Trophoblast cell (in vitro differentiated cells and primary cell): ENCODE measurements around the gene CERK.

Experiments used
- DNase-seq, 2 donors: peaks; one replicate each; pipeline ENCODE4 v3.0.0-alpha.2; 2016
- H2AFZ ChIP-seq: 2 replicates; pipeline ENCODE4 v1.6.1; 2013; ENCODE audit warnings: low read length, moderate library complexity, mild to moderate bottlenecking; ENCODE audit not compliant: insufficient read depth, poor library complexity
- H2AK5ac ChIP-seq: 2 replicates; pipeline ENCODE4 v1.6.1; 2013; ENCODE audit warnings: mild to moderate bottlenecking, low read length
- H2BK120ac ChIP-seq: 2 replicates; pipeline ENCODE4 v1.6.1; 2013; ENCODE audit warnings: low read length, mild to moderate bottlenecking, moderate library complexity; ENCODE audit not compliant: insufficient read depth, poor library complexity
- H2BK12ac ChIP-seq: 2 replicates; pipeline ENCODE4 v1.6.1; 2013; ENCODE audit warnings: mild to moderate bottlenecking, low read length, moderate library complexity
- H2BK5ac ChIP-seq: 2 replicates; pipeline ENCODE4 v1.6.1; 2013; ENCODE audit warnings: low read length, low read depth, moderate library complexity, mild to moderate bottlenecking; ENCODE audit not compliant: poor library complexity
- H3K14ac ChIP-seq: 2 replicates; pipeline ENCODE4 v1.6.1; 2013; ENCODE audit warnings: mild to moderate bottlenecking, low read length
- H3K18ac ChIP-seq: 2 replicates; pipeline ENCODE4 v1.6.1; 2013; ENCODE audit warnings: mild to moderate bottlenecking, low read length
- H3K23ac ChIP-seq: 2 replicates; pipeline ENCODE4 v1.6.1; 2013; ENCODE audit warnings: low read length
- H3K27ac ChIP-seq: 2 replicates; pipeline ENCODE4 v1.5.1; 2013; ENCODE audit warnings: low read depth, mild to moderate bottlenecking, inconsistent platforms, low read length, moderate library complexity
- H3K27me3 ChIP-seq: 2 replicates; pipeline ENCODE4 v1.6.1; 2013; ENCODE audit warnings: inconsistent platforms, mild to moderate bottlenecking, low read length, moderate library complexity; ENCODE audit not compliant: insufficient read depth
- H3K36me3 ChIP-seq, 2 experiments: 1 replicate in 1 of 2; 2 replicates in 1 of 2; pipeline ENCODE4 v1.6.1; 2013; ENCODE audit warnings: low read length in 2 of 2, mild to moderate bottlenecking in 2 of 2, moderate library complexity in 1 of 2; ENCODE audit not compliant: insufficient read depth in 2 of 2, control insufficient read depth in 1 of 2
- H3K4ac ChIP-seq: 2 replicates; pipeline ENCODE4 v1.6.1; 2013; ENCODE audit warnings: low read depth, mild to moderate bottlenecking, low read length, moderate library complexity
- H3K4me1 ChIP-seq, 2 experiments: 1 replicate in 1 of 2; 2 replicates in 1 of 2; pipeline ENCODE4 v1.6.1; 2013; ENCODE audit warnings: low read length in 2 of 2, mild to moderate bottlenecking in 2 of 2, moderate library complexity in 1 of 2; ENCODE audit not compliant: insufficient read depth in 2 of 2, control insufficient read depth in 1 of 2
- H3K4me2 ChIP-seq: 2 replicates; pipeline ENCODE4 v1.6.1; 2013; ENCODE audit warnings: inconsistent platforms, mild to moderate bottlenecking, low read length, moderate library complexity
- H3K4me3 ChIP-seq: 2 replicates; pipeline ENCODE4 v1.5.1; 2013; ENCODE audit warnings: mild to moderate bottlenecking, low read depth, low read length, inconsistent platforms
- H3K79me1 ChIP-seq: one replicate; pipeline ENCODE4 v1.6.1; 2013; ENCODE audit warnings: low read length
- H3K79me2 ChIP-seq: 2 replicates; pipeline ENCODE4 v1.6.1; 2013; ENCODE audit warnings: low read length, mild to moderate bottlenecking; ENCODE audit not compliant: control insufficient read depth, insufficient read depth, poor library complexity
- H3K9ac ChIP-seq: 2 replicates; pipeline ENCODE4 v1.6.1; 2013; ENCODE audit warnings: mild to moderate bottlenecking, low read length
- H3K9me3 ChIP-seq: 2 replicates; pipeline ENCODE4 v1.6.1; 2013; ENCODE audit warnings: low read depth, mild to moderate bottlenecking, control low read depth, inconsistent platforms, low read length; ENCODE audit not compliant: insufficient read depth
- H4K12ac ChIP-seq: 2 replicates; pipeline ENCODE4 v1.6.1; 2013; ENCODE audit warnings: low read depth, mild to moderate bottlenecking, low read length, moderate library complexity
- H4K8ac ChIP-seq: 2 replicates; pipeline ENCODE4 v1.6.1; 2013; ENCODE audit warnings: low read depth, mild to moderate bottlenecking, low read length, moderate library complexity
- H4K91ac ChIP-seq: one replicate; pipeline ENCODE4 v1.6.1; 2013; ENCODE audit warnings: low read depth, mild to moderate bottlenecking, low read length, moderate library complexity
- WGBS: extraction: QIAGEN DNeasy Blood & Tissue Kit; methylation state at CpG from one replicate; pipeline ENCODE4 v1.1.7; 2013; ENCODE audit warnings: missing lambda C conversion rate; ENCODE audit not compliant: insufficient read length, insufficient coverage; ENCODE audit errors: extremely low coverage; 5-methylcytosine and 5-hydroxymethylcytosine counted together

Gene CERK

DNA sequence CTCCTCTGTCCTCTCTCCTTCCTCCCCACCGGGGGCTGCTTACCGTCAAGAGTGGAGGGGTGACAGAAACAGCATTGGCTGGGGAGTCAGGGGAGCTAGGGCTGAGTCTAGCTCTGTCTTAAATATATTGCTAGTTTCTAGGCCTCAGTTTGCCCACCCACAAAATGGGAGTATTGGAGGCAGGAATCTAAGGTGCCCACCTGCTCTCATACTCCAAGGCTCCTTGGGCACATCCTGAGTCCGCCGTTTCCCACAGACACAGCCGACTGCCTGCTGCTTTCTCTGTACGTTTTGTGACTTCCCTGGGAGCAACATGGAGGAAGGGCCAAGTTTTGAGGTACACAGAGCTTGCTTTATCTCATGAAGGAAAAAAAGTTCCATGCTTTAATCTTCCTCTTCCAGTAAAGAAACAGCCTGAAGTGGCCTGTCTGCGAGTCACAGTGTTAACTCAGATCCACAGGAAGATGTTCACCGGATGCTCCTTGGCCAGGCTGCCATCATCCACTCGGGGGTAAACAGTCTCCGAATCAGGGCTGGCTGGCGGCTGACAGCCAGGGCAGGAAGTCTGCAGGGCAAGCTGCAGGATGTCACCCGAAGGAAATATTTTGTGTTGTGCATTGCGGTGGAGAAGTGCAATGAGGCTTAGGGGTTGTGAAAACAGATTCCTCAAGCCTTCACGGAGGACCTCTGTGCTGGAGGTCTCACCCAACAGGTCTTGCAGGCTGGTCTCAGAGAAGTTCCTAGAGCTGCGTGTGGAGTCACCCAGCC is 11.0 kb upstream of the CERK start:
- Histone ChIP-seq H2BK12ac (peak overlapping the region; percentile 63), H4K8ac (no peak overlapping the region), H3K4me2 (peak overlapping the region; percentile 10), H3K14ac (peak overlapping the region; percentile 41), H4K91ac (peak overlapping the region; percentile 74), H3K4me1 (peaks cover 23 to 27% of the 10 kb centered on the region in 2 experiments), H3K23ac (no peak overlapping the region), H4K12ac (peak overlapping the region; percentile 29), H3K9ac (no peak overlapping the region), H3K9me3 (peaks cover 4% of the 10 kb centered on the region), H3K18ac (no peak overlapping the region), H3K27me3 (no peaks in the 10 kb centered on the region), H3K79me2 (no peaks in the 10 kb centered on the region), H3K79me1 (peaks cover 13% of the 10 kb centered on the region), H2BK120ac (peak overlapping the region; percentile 5), H2BK5ac (peak overlapping the region; percentile 28), H2AFZ (no peak overlapping the region), H3K36me3 (no peaks in the 10 kb centered on the region), H3K27ac (peak overlapping the region; percentile 53), H3K4ac (no peak overlapping the region), H2AK5ac (no peak overlapping the region), H3K4me3 (no peak overlapping the region)
- peak; percentile 54 to 78 for DNase-seq
- WGBS: no CpG with 5 or more reads among the region's 15 CpGs

DNA sequence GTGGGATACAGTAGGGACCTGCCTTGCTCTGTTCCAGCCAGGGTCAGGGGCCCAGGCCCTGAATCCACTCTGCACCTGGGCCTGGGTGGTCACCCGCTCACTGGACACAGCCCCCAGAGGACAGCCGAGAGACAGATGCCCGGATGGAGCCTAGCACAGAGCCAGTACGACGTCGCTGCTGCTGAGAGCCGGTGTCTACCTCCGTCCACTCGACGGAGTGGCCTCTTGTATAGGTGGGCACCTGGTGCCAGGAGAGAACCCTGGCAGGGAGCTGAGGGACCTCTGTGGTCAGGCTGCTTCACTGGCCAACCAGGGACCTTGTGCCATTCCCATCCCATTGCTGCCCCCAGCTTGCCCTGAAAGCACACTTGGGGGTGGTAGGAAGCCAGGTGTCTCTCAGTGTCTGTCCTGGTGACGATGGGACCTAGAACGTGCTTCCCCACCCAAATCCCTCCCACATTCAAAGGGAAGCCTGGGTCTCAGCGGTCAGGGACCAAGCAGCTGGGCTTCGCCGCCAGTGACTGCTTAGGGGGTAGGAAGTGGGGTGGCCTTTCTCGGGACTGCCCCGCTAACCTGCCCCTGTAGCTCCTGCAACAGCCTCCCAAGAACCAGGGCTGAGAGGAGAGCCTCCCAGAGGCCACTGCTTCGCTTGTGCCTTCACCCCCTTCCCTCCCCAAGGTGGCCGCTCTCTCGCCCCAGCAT is 10.3 kb upstream of the CERK start:
- H2AFZ ChIP-seq: peak overlapping the region; percentile 43
- no peak overlapping the region for H3K4me2 ChIP-seq
- H2BK120ac ChIP-seq: peak overlapping the region; percentile 5
- H3K23ac ChIP-seq: no peak overlapping the region
- H3K4me3 ChIP-seq: no peak overlapping the region
- peak overlapping the region; percentile 14 for H4K8ac ChIP-seq
- H3K14ac ChIP-seq: peak overlapping the region; percentile 41
- H2BK12ac ChIP-seq: peak overlapping the region; percentile 42
- H2AK5ac ChIP-seq: peak overlapping the region; percentile 32
- peaks cover 19 to 21% of the 10 kb centered on the region in 2 experiments for H3K4me1 ChIP-seq
- no peak overlapping the region for H3K18ac ChIP-seq
- DNase-seq: no peak
- H3K36me3 ChIP-seq: no peaks in the 10 kb centered on the region
- H3K4ac ChIP-seq: peak overlapping the region; percentile 2
- no peak overlapping the region for H3K9ac ChIP-seq
- no peak overlapping the region for H4K12ac ChIP-seq
- H3K27me3 ChIP-seq: no peaks in the 10 kb centered on the region
- H3K27ac ChIP-seq: peak overlapping the region; percentile 53
- peak overlapping the region; percentile 74 for H4K91ac ChIP-seq
- peaks cover 13% of the 10 kb centered on the region for H3K79me1 ChIP-seq
- H3K9me3 ChIP-seq: peaks cover 4% of the 10 kb centered on the region
- WGBS: no CpG with 5 or more reads among the region's 20 CpGs
- H3K79me2 ChIP-seq: no peaks in the 10 kb centered on the region
- no peak overlapping the region for H2BK5ac ChIP-seq

DNA sequence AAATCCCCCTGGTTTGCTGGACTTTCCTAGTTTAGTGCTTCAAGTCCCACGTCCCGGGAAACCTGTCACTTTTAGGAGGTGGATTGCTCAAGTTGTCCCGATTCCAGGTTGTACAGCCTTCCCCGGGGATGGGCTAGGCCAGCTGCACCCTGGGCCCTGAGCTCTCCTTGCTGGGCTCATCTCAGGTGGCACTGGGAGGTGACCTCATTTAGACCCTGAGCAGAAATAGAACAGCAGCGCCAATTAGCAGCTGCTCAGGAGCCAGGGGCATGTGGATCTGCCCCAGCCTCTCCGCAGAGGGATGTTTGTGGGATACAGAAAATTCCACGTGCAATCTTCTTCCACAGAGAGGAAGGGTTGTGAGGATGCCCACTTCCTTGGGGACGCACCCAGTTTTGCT is 9.6 kb upstream of the CERK start:
- no peak overlapping the region for H3K4me3 ChIP-seq
- H3K79me2 ChIP-seq: no peaks in the 10 kb centered on the region
- no peak overlapping the region for H2BK120ac ChIP-seq
- peak overlapping the region; percentile 42 for H2BK12ac ChIP-seq
- H4K12ac ChIP-seq: no peak overlapping the region
- H3K4me1 ChIP-seq: peaks cover 20 to 26% of the 10 kb centered on the region in 2 experiments
- H3K27me3 ChIP-seq: no peaks in the 10 kb centered on the region
- H4K91ac ChIP-seq: no peak overlapping the region
- H3K4me2 ChIP-seq: no peak overlapping the region
- no peak overlapping the region for H3K23ac ChIP-seq
- H4K8ac ChIP-seq: no peak overlapping the region
- no peak overlapping the region for H3K4ac ChIP-seq
- no peak overlapping the region for H3K9ac ChIP-seq
- H2AK5ac ChIP-seq: no peak overlapping the region
- H3K14ac ChIP-seq: no peak overlapping the region
- no peak overlapping the region for H2AFZ ChIP-seq
- H3K79me1 ChIP-seq: peaks cover 13% of the 10 kb centered on the region
- H3K27ac ChIP-seq: no peak overlapping the region
- DNase-seq: no peak
- no peak overlapping the region for H2BK5ac ChIP-seq
- no CpG with 5 or more reads among the region's 8 CpGs for WGBS
- no peak overlapping the region for H3K18ac ChIP-seq
- no peaks in the 10 kb centered on the region for H3K36me3 ChIP-seq
- peaks cover 4% of the 10 kb centered on the region for H3K9me3 ChIP-seq

DNA sequence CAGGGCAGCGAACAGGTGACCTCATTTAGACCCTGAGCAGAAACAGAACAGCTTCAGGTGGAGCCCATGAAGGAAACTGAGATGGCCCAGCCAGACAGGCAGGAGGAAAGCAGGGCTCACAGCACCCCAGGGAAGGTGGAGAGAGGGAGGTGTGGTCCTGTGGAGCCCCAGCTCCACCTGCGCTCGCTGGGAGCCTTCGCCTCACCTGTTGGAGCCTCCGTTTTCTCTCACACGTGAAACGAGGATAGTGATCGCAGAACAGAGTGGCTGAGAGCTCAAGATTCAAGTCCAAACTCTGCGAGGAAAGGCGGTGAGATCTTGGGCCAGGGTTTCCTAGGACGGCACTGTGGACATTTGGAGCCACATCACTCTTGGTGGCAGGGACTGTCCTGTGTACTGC is 8.6 kb upstream of the CERK start:
- H4K8ac ChIP-seq: no peak overlapping the region
- DNase-seq: no peak
- no peak overlapping the region for H4K91ac ChIP-seq

More for the DNA sequence above, 8.6 kb upstream of the CERK start:
- H3K4me1 ChIP-seq: peaks cover 27 to 33% of the 10 kb centered on the region in 2 experiments
- no peak overlapping the region for H3K18ac ChIP-seq
- no peak overlapping the region for H2BK12ac ChIP-seq
- no peak overlapping the region for H3K9ac ChIP-seq
- H3K4me2 ChIP-seq: no peak overlapping the region
- no peaks in the 10 kb centered on the region for H3K36me3 ChIP-seq
- H2BK120ac ChIP-seq: no peak overlapping the region
- no peak overlapping the region for H3K4ac ChIP-seq
- no peak overlapping the region for H3K23ac ChIP-seq
- H4K12ac ChIP-seq: no peak overlapping the region
- H3K79me1 ChIP-seq: peaks cover 13% of the 10 kb centered on the region
- H3K79me2 ChIP-seq: no peaks in the 10 kb centered on the region
- no peak overlapping the region for H3K4me3 ChIP-seq
- peaks cover 2% of the 10 kb centered on the region for H3K9me3 ChIP-seq
- H3K14ac ChIP-seq: no peak overlapping the region
- H3K27me3 ChIP-seq: no peaks in the 10 kb centered on the region
- no peak overlapping the region for H2BK5ac ChIP-seq
- H2AK5ac ChIP-seq: no peak overlapping the region
- H2AFZ ChIP-seq: no peak overlapping the region
- no peak overlapping the region for H3K27ac ChIP-seq
- whole genome bisulfite sequencing: no CpG with 5 or more reads among the region's 11 CpGs
